ENCODE results near the gene NPIPB9. TPM values are rescaled to one million over a fixed set of nuclear protein-coding genes. Genes with fewer than 3 reads are reported as not detected.
"Not testable (repeated sequence)": the region's sequence is repeated elsewhere in the genome, so short reads cannot be mapped to it uniquely, and the experiment has no call there.

Gene NPIPB9
- total RNA-seq, 1 donor from 2014 or later: not detected

DNA sequence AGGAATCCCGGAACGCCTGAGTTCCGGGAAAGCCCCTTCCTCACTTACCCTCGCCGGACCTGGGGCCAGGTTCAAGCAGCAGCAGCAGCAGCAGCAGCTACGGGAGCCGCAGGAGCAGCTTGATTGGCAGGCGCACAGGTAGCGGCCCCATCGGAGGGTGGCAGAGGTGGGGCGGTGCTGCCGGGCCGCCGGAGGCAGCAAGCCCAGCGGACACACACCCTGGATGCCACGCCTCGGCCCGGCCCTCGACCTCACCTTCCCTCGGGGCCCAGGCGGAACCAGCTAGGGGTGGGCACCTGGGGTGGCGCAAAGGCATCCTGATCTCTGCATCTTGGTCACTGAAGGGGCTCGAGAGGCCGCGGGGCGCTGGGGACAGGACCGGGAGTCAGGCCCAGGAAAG is 11.0 kb upstream of the NPIPB9 start:
- H3F3A ChIP-seq (ENCODE audit: low read depth); H3K9ac ChIP-seq; H3K4me1 ChIP-seq; H4K20me1 ChIP-seq (ENCODE audit: low read depth); DNase-seq (ENCODE audit: low spot score); H2AFZ ChIP-seq (replicated peaks); H3K27ac Mint-ChIP-seq; H3K27ac ChIP-seq; H3K79me2 ChIP-seq (ENCODE audit: low read depth); H3K27me3 Mint-ChIP-seq (ENCODE audit: insufficient read depth, low read depth); H3K27me3 ChIP-seq; H3K4me3 ChIP-seq; H3K4me1 Mint-ChIP-seq; H3K36me3 ChIP-seq; H3K9me3 Mint-ChIP-seq; H3K4me3 Mint-ChIP-seq; H3K36me3 Mint-ChIP-seq; H3K9me3 ChIP-seq (ENCODE audit: low read depth): not testable (repeated sequence)
- peak overlapping the region; percentile 18 for H3K4me2 ChIP-seq

DNA sequence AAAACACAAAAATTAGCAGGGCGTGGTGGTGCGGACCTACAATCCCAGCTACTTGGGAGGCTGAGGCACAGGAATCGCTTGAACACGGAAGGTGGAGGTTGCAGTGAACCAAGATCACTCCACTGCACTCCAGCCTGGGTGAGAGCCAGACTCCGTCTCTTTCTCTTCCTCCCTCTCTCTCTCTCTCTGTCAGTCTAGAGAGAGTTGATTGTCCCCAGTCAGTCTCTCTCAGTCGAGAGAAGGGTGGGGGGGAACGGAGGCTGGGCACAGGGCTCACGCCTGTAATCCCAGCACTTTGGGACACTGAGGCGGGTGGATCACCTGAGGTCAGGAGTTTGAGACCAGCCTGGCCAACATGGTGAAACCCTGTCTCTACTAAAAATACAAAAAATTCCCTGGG is 10.3 kb upstream of the NPIPB9 start:
- not testable (repeated sequence) for H3K27ac ChIP-seq; H3K4me3 ChIP-seq; H3K4me1 ChIP-seq; H3K9me3 ChIP-seq (ENCODE audit: low read depth); H2AFZ ChIP-seq (replicated peaks); H3K27me3 ChIP-seq; H3K36me3 ChIP-seq; H3K9ac ChIP-seq; H3K9me3 Mint-ChIP-seq; H3K4me1 Mint-ChIP-seq; H3K27ac Mint-ChIP-seq; DNase-seq (ENCODE audit: low spot score); H3K4me3 Mint-ChIP-seq; H3F3A ChIP-seq (ENCODE audit: low read depth); H3K27me3 Mint-ChIP-seq (ENCODE audit: insufficient read depth, low read depth); H3K79me2 ChIP-seq (ENCODE audit: low read depth); H3K4me2 ChIP-seq; H4K20me1 ChIP-seq (ENCODE audit: low read depth); H3K36me3 Mint-ChIP-seq

DNA sequence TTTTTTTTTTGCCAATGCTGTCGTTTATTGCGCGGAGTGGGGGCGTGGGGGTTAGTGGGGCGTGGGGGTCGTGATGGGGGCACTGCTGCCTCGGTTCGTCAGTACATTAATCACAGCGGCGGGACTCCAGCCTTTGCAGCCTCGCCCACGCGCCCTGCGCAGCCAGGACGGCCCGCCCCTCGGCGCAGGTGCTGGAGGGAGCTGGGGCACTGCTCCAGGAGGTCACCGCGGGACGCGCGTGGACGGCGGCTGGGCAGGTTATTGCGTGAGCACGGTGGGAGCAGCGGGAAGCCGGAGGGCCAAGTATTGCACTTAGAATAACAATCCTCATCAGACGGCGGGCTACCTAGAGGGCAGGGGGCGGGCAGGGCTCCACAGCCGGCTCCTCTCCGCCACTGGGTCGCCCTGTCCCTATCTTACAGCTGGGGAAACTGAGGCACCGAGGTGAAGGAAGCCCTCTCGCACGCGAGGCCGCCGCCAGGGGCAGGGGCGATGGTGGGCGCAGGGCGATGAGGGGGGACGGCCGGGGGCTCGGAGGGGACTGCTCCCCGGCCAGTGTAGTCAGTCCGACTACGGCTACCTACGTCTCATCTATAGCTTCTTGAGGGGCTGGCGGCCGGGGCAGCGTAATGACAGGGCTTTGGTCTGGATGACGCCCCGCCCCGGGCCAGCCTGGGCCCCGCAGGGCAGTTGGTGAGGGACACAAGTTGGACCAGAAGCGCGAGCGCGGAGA is 4.8 kb upstream of the NPIPB9 start:
- H3K4me3 ChIP-seq; H3F3A ChIP-seq (ENCODE audit: low read depth); H3K9ac ChIP-seq; H2AFZ ChIP-seq (replicated peaks); H3K27ac Mint-ChIP-seq; H3K27me3 Mint-ChIP-seq (ENCODE audit: insufficient read depth, low read depth); H3K79me2 ChIP-seq (ENCODE audit: low read depth); H3K4me1 Mint-ChIP-seq; H3K9me3 Mint-ChIP-seq; H4K20me1 ChIP-seq (ENCODE audit: low read depth); H3K27me3 ChIP-seq; H3K4me2 ChIP-seq; H3K27ac ChIP-seq; DNase-seq (ENCODE audit: low spot score); H3K4me3 Mint-ChIP-seq; H3K36me3 Mint-ChIP-seq; H3K36me3 ChIP-seq; H3K9me3 ChIP-seq (ENCODE audit: low read depth); H3K4me1 ChIP-seq: not testable (repeated sequence)

DNA sequence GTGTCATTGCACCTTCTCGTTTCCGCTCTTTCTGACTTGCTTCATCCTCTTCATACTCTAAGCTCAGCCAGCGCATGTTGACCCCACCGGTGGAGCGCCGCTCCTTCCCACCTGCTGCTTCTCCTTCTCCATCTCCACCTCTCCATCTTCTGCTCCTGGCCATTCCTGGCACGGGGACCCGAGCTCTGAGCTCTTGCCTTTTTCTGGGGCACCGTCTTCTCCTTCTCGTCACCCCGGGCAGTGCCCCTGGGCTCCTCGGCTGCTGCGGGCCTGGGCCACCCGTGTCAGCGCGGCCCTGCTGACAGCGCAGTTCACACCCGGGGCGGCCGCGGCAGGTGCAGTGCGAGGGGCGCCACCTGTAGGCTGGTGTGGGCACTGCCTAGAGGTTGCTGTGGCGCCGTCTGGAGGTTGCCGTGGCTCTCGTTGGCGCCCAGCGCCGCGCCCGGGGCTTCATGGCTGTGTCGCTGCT is 1.6 kb upstream of the NPIPB9 start:
- not testable (repeated sequence) for H3K36me3 Mint-ChIP-seq; H3K36me3 ChIP-seq; H3K4me3 Mint-ChIP-seq; H4K20me1 ChIP-seq (ENCODE audit: low read depth); H3K79me2 ChIP-seq (ENCODE audit: low read depth); H3K27ac Mint-ChIP-seq; H3K9me3 ChIP-seq (ENCODE audit: low read depth); H2AFZ ChIP-seq (replicated peaks); H3K4me1 Mint-ChIP-seq; DNase-seq (ENCODE audit: low spot score); H3K4me3 ChIP-seq; H3K9me3 Mint-ChIP-seq; H3K27me3 Mint-ChIP-seq (ENCODE audit: insufficient read depth, low read depth); H3K4me1 ChIP-seq; H3K9ac ChIP-seq; H3K27ac ChIP-seq; H3F3A ChIP-seq (ENCODE audit: low read depth); H3K4me2 ChIP-seq; H3K27me3 ChIP-seq
- TF ChIP-seq, protein P1, sequence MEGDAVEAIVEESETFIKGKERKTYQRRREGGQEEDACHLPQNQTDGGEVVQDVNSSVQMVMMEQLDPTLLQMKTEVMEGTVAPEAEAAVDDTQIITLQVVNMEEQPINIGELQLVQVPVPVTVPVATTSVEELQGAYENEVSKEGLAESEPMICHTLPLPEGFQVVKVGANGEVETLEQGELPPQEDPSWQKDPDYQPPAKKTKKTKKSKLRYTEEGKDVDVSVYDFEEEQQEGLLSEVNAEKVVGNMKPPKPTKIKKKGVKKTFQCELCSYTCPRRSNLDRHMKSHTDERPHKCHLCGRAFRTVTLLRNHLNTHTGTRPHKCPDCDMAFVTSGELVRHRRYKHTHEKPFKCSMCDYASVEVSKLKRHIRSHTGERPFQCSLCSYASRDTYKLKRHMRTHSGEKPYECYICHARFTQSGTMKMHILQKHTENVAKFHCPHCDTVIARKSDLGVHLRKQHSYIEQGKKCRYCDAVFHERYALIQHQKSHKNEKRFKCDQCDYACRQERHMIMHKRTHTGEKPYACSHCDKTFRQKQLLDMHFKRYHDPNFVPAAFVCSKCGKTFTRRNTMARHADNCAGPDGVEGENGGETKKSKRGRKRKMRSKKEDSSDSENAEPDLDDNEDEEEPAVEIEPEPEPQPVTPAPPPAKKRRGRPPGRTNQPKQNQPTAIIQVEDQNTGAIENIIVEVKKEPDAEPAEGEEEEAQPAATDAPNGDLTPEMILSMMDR (IDR thresholded peaks at IDR 0.05): peak; percentile 12

DNA sequence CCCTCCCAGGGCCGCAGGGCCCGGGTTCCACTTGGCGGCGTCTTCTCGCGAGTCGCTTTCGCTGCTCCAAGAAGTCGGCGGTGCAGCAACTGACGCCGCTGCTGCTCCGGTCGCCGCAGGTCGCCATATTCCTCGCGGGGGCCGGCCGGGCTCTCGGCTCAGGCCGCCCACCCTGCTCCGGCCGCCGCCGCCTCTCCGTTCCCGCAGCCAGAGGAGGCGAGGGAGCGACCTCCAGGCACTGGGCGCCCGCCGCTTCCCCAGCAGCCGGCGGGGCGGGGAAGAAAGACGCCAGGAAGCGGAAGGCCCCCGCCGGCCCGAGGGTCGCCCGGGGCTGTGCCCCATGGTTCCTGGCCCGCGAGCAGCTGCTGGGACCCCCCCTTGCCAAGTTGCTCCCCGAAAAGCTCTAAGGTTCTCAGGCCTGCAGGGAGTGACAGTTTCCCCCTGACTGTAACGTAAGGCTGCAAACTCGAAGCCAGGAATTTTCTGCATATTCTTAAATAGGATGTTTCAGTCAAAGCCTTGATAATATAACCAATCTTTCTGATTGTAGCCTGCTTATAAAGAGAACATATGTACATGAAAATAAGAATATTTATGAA is 1.0 kb upstream of the NPIPB9 start:
- H3K27me3 Mint-ChIP-seq (ENCODE audit: insufficient read depth, low read depth); H3K4me3 Mint-ChIP-seq; H2AFZ ChIP-seq (replicated peaks); H3K27ac Mint-ChIP-seq; H3K4me1 Mint-ChIP-seq; H3K9me3 ChIP-seq (ENCODE audit: low read depth); H3F3A ChIP-seq (ENCODE audit: low read depth); H3K27ac ChIP-seq; H3K4me1 ChIP-seq; H3K36me3 Mint-ChIP-seq; H3K9me3 Mint-ChIP-seq; H3K27me3 ChIP-seq; DNase-seq (ENCODE audit: low spot score); H3K4me2 ChIP-seq; H3K9ac ChIP-seq; H3K4me3 ChIP-seq; H3K79me2 ChIP-seq (ENCODE audit: low read depth); H3K36me3 ChIP-seq; H4K20me1 ChIP-seq (ENCODE audit: low read depth): not testable (repeated sequence)

DNA sequence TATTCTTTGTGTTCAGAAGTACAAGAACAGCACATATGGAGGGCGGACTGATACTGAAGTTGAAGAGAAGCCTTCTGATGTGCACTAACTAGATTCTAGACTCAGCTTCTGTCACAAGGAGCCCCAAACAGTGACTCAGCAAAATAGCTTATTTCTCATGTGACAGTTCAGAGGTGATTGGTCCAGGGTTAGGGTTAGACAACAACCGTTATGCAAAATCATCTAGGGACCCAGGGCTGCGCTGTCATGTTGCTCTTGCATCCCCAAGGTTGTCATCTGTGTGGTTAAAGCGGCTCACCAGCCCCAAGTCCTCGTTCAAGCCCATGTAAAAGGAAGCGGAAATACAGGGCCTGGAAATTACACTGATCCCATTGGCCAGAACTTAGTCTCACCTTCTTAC is 30.1 kb downstream of the NPIPB9 start:
- not testable (repeated sequence) for H3K27me3 ChIP-seq; DNase-seq (ENCODE audit: low spot score); H3K36me3 ChIP-seq; H3K4me1 Mint-ChIP-seq; H2AFZ ChIP-seq (replicated peaks); H3K4me2 ChIP-seq; H3K4me3 Mint-ChIP-seq; H3K9ac ChIP-seq; H3K36me3 Mint-ChIP-seq; H3F3A ChIP-seq (ENCODE audit: low read depth); H4K20me1 ChIP-seq (ENCODE audit: low read depth); H3K9me3 ChIP-seq (ENCODE audit: low read depth); H3K9me3 Mint-ChIP-seq; H3K4me3 ChIP-seq; H3K27ac Mint-ChIP-seq; H3K79me2 ChIP-seq (ENCODE audit: low read depth); H3K4me1 ChIP-seq; H3K27ac ChIP-seq; H3K27me3 Mint-ChIP-seq (ENCODE audit: insufficient read depth, low read depth)

DNA sequence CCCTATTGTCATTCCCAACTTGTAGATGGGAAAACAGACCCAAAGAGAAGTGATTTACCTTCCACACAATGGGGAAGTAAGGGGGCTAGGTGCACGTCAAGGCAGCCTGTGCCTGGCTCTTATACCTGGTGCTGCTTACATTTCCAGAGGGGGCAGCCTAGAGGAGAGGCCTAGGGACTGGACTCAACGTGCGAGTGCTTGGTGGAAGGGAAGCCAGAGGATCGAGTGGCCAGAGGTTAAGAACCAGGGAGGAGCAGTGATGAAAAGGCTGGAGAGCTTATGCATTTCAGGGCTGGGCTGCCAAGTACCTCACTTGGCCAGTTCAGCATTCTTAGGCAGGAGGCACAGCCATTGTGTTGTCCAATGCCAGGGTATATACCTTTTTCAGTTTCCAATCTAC is 30.8 kb downstream of the NPIPB9 start:
- not testable (repeated sequence) for H3K9ac ChIP-seq; H3K9me3 ChIP-seq (ENCODE audit: low read depth); H3K36me3 ChIP-seq; H3K4me2 ChIP-seq; H3K27me3 ChIP-seq; H4K20me1 ChIP-seq (ENCODE audit: low read depth); H3K79me2 ChIP-seq (ENCODE audit: low read depth); H3K4me1 ChIP-seq; H3K4me3 ChIP-seq; H2AFZ ChIP-seq (replicated peaks); H3K4me3 Mint-ChIP-seq; H3K4me1 Mint-ChIP-seq; H3K27me3 Mint-ChIP-seq (ENCODE audit: insufficient read depth, low read depth); H3K27ac ChIP-seq; H3K9me3 Mint-ChIP-seq; DNase-seq (ENCODE audit: low spot score); H3K36me3 Mint-ChIP-seq; H3F3A ChIP-seq (ENCODE audit: low read depth); H3K27ac Mint-ChIP-seq
